ENCODE measurements around the gene SBF2. TPM values are rescaled to one million over a fixed set of nuclear protein-coding genes. Genes with fewer than 3 reads are reported as not detected.

Gene SBF2
- polyA plus RNA-seq, 1 donor from 2014 or later = 53.4 TPM

GRCh38 chr11:9741260-9741659 lies 552.8 kb downstream of the SBF2 start:
- no peak overlapping the region for H3K9ac ChIP-seq (ENCODE audit: low read length)
- H3K4me2 ChIP-seq (ENCODE audit: low read length) = no peak overlapping the region
- H3K36me3 ChIP-seq (ENCODE audit: insufficient read depth, low read length) = no peaks in the 10 kb centered on the region
- no peaks in the 10 kb centered on the region for H3K9me2 ChIP-seq (ENCODE audit: insufficient read depth, low read length)
- no peaks in the 10 kb centered on the region for H3K9me3 ChIP-seq (ENCODE audit: low read length)
- H3K27ac ChIP-seq (ENCODE audit: low read length) = no peak overlapping the region
- H4K20me1 ChIP-seq (ENCODE audit: insufficient read depth) = no peaks in the 10 kb centered on the region
- no peak overlapping the region for H3K4me3 ChIP-seq (ENCODE audit: low read length)
- no peak for TF ChIP-seq SMC3 (conservative IDR thresholded peaks at IDR 0.05; ENCODE audit: poor library complexity)
- no peak for TF ChIP-seq TAF1 (IDR thresholded peaks at IDR 0.05; ENCODE audit: low read depth)
- TF ChIP-seq REST (IDR thresholded peaks at IDR 0.05; ENCODE audit: borderline replicate concordance) = no peak
- TF ChIP-seq CTCF (IDR thresholded peaks at IDR 0.05; ENCODE audit: poor library complexity, severe bottlenecking) = no peak
- TF ChIP-seq RAD21 (conservative IDR thresholded peaks at IDR 0.05) = no peak
- TF ChIP-seq EP300 (conservative IDR thresholded peaks at IDR 0.05; ENCODE audit: poor library complexity, severe bottlenecking) = no peak
- TF ChIP-seq POLR2AphosphoS5 (IDR thresholded peaks at IDR 0.05) = no peak
- no peak for TF ChIP-seq MXI1 (conservative IDR thresholded peaks at IDR 0.05; ENCODE audit: poor library complexity, severe bottlenecking)
- no peak for TF ChIP-seq EZH2 (IDR thresholded peaks at IDR 0.05; ENCODE audit: borderline replicate concordance, insufficient read depth, low read length, poor library complexity, severe bottlenecking)
- no peaks in the 10 kb centered on the region for H3K79me2 ChIP-seq (replicated peaks; ENCODE audit: insufficient read depth, low read length)
- no peaks in the 10 kb centered on the region for H3K27me3 ChIP-seq (ENCODE audit: insufficient read depth, low read depth, low read length)
- H3F3A ChIP-seq (ENCODE audit: insufficient read depth, low read length, poor library complexity, severe bottlenecking) = no peaks in the 10 kb centered on the region
- H2AFZ ChIP-seq (ENCODE audit: low read depth, low read length) = no peak overlapping the region

GRCh38 chr11:9740202-9740883 lies 553.7 kb downstream of the SBF2 start:
- no peaks in the 10 kb centered on the region for H3K9me3 ChIP-seq (ENCODE audit: low read length)
- H2AFZ ChIP-seq (ENCODE audit: low read depth, low read length) = no peak overlapping the region
- no peak overlapping the region for H3K27ac ChIP-seq (ENCODE audit: low read length)
- H3K9me2 ChIP-seq (ENCODE audit: insufficient read depth, low read length) = no peaks in the 10 kb centered on the region
- no peaks in the 10 kb centered on the region for H4K20me1 ChIP-seq (ENCODE audit: insufficient read depth)
- no peak overlapping the region for H3K4me3 ChIP-seq (ENCODE audit: low read length)
- H3K36me3 ChIP-seq (ENCODE audit: insufficient read depth, low read length) = no peaks in the 10 kb centered on the region
- TF ChIP-seq MXI1 (conservative IDR thresholded peaks at IDR 0.05; ENCODE audit: poor library complexity, severe bottlenecking) = no peak
- TF ChIP-seq CTCF (IDR thresholded peaks at IDR 0.05; ENCODE audit: poor library complexity, severe bottlenecking) = no peak
- TF ChIP-seq TAF1 (IDR thresholded peaks at IDR 0.05; ENCODE audit: low read depth) = no peak
- no peak for TF ChIP-seq REST (IDR thresholded peaks at IDR 0.05; ENCODE audit: borderline replicate concordance)
- TF ChIP-seq POLR2AphosphoS5 (IDR thresholded peaks at IDR 0.05) = no peak
- no peak for TF ChIP-seq EP300 (conservative IDR thresholded peaks at IDR 0.05; ENCODE audit: poor library complexity, severe bottlenecking)
- no peak for TF ChIP-seq SMC3 (conservative IDR thresholded peaks at IDR 0.05; ENCODE audit: poor library complexity)
- TF ChIP-seq EZH2 (IDR thresholded peaks at IDR 0.05; ENCODE audit: borderline replicate concordance, insufficient read depth, low read length, poor library complexity, severe bottlenecking) = no peak
- no peak for TF ChIP-seq RAD21 (conservative IDR thresholded peaks at IDR 0.05)
- H3K9ac ChIP-seq (ENCODE audit: low read length) = no peak overlapping the region
- no peak overlapping the region for H3K4me2 ChIP-seq (ENCODE audit: low read length)
- H3K27me3 ChIP-seq (ENCODE audit: insufficient read depth, low read depth, low read length) = no peaks in the 10 kb centered on the region
- no peaks in the 10 kb centered on the region for H3K79me2 ChIP-seq (replicated peaks; ENCODE audit: insufficient read depth, low read length)
- H3F3A ChIP-seq (ENCODE audit: insufficient read depth, low read length, poor library complexity, severe bottlenecking) = no peaks in the 10 kb centered on the region
